DLD1 (cell line): ENCODE measurements around the gene SLC12A9.

Experiments used
- in situ Hi-C: cut with HindIII; loops from 2 replicates; pipeline ENCODE4 v1.10.0; 2017; ENCODE audit warnings: low sequenced_read_pairs

Gene SLC12A9

DNA sequence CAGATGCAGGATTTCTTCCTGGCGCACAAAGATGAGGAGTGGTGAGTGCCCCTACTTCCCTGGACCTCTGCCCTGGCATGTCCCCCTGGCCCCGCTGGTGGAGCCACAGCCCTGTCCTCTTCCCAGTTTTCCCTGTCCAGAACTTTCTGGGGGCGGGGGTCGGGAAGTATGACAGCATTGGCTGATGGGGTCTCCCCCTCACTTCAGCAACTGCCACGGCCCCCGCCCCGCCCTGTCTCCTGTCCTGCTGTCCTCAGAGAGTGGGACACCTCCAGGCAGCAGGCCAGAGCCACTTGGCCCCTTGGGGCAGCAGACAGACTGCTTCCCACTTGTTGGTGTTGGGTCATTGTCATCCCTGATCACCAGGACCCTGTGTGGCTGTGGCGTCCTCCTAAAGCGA lies 29.7 kb downstream of the SLC12A9 start:
- in situ Hi-C loops: loop anchor here (10.0 kb wide), 1 partner anchor 173 kb away; no protein-coding TSS in a partner anchor

DNA sequence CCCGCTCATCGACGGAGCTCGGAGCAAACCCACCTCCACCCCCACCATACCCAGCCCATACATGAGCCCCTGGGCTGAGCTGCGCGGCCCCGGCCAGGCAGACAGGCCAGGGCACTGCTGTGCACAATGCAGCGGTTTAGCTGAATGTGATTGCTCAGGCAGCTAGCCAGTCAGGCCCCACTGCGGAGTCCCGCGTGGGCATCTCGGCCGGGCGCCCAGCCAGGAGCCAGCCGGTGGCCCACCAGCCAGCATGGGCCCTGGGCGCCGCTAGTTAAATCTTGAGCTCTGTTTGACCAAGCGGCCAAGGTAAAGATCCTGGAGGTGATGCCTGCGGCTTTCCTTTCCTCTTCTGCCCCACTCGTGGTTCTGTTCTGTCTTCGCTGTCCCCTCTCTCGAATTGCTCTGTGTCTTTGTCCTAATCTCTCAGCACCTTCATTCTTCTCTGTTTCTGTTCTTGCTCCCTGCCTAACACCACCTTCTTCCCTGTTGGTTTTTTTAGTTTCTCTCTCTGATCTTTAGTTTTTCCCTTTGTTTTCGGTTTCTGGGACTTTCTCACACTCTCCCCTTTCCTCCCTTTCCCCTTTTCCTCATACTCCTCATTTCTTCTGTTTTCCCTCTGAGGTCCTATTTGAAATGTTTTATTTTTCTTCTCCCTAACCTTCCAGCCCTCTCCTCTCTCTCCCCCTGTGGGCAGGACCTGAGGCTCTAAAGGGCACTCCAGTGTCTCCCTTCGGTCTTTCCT lies 30.4 kb downstream of the SLC12A9 start:
- in situ Hi-C loops: loop anchor here (10.0 kb wide), 1 partner anchor 172 kb away; no protein-coding TSS in a partner anchor

DNA sequence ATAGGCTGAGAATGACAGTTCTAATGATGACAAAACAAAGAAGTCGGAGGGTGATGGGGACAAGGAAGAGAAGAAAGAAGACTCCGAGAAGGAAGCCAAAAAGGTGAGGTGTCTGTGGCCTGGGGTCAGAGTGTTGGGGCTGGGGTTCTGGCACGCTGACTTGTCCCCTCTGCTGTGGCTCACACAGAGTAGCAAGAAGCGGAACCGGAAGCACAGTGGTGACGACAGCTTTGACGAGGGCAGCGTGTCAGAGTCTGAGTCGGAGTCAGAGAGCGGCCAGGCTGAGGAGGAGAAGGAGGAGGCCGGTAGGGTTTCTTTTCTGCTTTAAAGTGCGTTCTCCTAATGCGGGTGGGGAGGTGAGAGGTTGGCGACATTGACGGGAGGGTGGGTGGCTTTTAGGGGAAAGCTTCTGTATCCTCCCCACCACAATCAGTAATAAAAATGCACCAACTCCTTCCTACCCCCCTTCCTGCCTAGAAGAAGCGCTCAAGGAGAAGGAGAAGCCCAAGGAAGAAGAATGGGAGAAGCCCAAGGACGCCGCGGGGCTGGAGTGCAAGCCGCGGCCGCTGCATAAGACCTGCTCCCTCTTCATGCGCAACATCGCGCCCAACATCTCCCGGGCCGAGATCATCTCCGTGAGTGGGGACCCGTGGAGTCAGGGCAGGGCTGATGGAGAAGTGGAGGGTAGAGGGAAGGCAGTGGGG lies 32.4 kb downstream of the SLC12A9 start:
- in situ Hi-C loops: loop anchor here (10.0 kb wide), 1 partner anchor 170 kb away; no protein-coding TSS in a partner anchor

DNA sequence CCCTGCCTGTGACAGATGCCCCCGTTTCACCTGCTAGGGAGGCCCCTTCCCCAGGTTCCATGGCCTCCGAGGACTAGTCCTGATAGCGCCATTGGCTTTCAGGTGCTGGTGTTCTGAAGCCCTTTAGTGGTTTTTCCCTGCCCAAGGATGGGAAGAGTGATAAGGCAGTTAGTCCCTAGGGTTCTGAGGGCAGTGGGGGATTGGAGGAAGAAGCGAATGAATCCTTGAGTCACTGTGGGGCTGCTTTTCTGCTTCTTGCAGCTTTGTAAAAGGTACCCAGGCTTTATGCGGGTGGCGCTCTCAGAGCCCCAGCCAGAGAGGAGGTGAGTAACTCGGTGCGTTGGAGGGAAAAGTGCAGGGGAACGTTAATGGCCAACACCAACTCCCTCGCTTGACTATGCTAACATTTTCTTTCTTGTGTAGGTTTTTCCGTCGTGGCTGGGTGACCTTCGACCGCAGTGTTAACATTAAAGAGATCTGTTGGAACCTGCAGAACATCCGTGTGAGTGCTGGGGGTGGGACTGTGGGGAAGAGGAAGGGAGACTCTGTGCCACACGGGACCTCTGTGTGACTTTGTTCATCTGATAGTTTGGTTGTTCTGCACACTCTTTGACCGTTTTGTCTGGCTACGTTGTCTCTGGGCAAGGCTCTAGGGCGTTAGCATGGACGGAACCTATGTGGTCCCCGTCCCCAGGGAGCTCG lies 33.1 kb downstream of the SLC12A9 start:
- in situ Hi-C loops: loop anchor here (10.0 kb wide), 1 partner anchor 169 kb away; no protein-coding TSS in a partner anchor

DNA sequence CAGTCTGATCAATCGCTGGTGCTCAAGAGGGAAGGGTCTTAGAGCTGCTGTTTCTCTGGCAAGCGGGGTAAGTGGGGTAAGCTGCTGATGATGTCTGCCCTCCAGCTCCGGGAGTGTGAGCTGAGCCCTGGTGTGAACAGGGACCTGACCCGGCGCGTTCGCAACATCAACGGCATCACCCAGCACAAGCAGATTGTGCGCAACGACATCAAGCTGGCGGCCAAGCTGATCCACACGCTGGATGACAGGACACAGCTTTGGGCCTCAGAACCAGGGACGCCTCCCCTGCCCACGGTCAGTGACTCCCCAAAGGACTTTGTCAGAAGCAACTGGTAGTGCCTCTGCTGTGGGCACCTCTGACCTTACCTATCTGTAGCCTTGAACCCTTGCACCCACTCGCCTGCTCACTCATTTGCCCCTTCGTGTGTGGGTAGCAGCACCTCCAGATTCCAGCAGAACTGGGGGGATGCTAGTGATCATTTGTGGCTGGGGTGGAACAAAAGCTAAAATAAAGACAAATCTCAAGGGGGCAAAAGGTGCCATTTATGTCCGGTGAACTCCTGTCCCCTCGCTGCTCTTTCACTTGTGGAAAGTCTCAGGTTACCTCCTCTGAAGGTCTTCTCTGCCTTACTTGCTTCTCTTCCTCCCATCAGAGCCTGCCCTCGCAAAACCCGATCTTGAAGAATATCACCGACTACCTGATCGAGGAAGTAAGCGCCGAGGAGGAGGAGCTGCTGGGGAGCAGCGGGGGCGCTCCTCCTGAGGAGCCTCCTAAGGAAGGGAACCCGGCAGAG lies 33.8 kb downstream of the SLC12A9 start:
- in situ Hi-C loops: loop anchor here (10.0 kb wide), 1 partner anchor 168 kb away; no protein-coding TSS in a partner anchor

DNA sequence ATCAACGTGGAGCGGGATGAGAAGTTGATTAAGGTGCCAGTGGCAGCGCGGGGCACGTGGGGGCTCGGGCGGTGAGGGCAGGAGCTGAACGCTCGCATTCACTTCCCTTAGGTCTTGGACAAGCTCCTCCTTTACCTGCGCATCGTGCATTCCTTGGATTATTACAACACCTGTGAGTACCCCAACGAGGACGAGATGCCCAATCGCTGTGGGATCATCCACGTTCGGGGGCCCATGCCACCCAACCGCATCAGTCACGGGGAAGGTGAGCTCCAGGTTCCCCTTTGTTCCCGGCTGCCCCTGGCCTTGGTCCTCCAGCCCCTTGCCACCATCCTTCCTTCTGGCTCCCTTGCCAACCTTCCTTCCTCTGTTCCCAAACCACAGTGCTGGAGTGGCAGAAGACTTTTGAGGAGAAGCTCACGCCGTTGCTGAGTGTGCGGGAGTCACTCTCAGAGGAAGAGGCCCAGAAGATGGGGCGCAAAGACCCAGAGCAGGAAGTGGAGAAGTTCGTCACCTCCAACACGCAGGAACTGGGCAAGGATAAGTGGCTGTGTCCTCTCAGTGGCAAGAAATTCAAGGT lies 34.5 kb downstream of the SLC12A9 start:
- in situ Hi-C loops: loop anchor here (10.0 kb wide), 1 partner anchor 168 kb away; no protein-coding TSS in a partner anchor

DNA sequence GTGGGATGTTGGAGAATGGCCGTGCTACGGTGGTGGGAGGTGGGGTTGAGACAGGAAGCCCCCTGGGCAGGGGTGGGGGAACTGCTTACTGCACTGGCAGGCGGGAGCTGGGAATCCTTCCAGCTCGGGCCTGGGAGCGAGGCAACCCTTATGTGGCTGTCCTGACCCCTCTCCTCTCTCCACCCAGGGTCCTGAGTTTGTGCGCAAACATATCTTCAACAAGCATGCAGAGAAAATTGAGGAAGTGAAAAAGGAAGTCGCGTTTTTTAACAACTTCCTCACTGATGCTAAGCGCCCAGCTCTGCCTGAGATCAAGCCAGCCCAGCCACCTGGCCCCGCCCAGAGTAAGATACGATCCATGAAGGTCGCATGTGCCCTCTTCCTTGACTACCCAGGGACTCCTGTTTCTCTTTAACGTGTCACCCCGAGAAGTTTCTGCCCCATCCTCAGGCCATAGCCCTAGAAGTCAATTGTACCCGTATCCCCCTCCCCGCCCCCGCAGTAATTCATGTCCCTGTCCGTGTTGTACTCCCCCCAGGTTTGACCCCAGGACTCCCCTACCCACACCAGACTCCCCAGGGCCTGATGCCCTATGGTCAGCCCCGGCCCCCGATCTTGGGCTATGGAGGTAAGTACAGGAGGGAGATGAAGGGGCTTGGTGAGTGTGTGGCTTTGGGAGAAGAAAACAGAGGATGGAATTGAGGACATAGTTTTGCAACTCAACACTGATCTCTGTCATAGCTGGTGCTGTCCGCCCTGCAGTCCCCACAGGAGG lies 35.2 kb downstream of the SLC12A9 start:
- in situ Hi-C loops: loop anchor here (10.0 kb wide), 1 partner anchor 167 kb away; no protein-coding TSS in a partner anchor

DNA sequence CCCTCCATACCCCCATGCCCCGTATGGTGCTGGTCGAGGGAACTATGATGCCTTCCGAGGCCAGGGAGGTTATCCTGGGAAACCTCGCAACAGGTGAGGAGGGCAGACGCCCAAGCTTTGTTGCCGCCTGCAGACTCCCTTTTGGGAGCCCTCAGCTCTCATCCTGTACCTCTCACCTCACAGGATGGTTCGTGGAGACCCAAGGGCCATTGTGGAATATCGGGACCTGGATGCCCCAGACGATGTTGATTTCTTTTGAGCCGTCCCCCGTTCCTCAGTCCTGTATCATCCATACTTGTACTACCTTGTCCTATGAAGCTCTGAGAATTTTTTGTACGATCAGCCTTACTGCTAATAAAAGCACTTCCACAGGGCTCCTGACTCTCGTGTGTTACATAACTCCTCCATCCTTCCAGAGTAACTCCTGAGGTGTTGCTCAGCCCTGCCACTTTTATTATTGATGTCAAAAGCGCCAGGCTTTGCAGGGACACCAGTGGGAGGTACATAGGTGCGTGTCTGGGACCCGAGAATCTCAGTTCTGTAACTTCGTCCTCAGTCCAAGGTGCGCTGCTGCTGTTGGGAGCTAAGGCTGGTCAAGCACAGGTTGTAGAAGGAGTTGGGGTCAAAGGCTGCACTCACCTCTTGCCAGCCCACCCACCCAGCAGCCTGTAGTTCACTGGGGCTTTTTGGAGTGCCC lies 35.9 kb downstream of the SLC12A9 start:
- in situ Hi-C loops: loop anchor here (10.0 kb wide), 1 partner anchor 166 kb away; no protein-coding TSS in a partner anchor

DNA sequence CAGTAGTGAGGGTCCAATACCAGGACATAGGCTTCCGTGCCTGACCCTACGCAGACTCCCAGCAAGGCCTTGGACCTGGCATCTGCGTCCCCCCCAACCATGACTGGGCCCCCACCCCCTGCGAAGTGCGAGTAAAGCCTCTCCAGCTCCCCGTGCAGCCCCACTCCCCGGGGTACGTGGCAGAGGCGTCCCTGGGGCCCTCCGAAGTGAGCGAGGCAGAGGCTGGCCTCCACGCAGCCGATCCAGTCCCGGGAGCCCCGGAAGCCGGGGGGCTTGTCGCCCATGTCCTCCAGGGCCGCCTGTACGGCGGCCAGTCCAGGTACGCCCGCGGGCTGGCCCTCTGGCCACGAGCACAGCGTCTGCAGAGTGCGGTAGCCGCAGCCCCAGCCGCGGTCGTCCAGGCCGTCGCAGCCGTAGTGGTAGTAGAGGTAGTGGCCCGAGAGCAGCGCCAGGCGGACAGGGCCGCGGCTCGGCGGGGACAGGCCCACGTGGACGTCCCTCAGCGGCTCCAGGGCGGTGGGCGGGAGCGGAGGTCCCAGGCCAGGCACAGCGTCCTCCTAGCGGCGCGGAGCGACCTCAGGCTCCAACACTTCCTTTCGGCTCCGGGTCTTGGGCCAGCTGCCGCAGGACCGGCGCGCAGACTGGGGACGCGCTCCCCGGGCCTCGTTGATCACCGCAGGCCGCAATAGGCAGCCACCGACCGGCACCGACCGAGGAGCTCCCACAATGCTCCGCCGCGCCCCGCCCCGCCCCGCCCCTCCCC lies 36.7 kb downstream of the SLC12A9 start, which contains the start of gene UFSP1:
UFSP1 (minus strand) TSS at position 728 of the 763 bp plus-strand sequence; CDS start at position 284, 444 bp downstream.
- in situ Hi-C loops: loop anchor here (10.0 kb wide), 1 partner anchor 166 kb away; no protein-coding TSS in a partner anchor

DNA sequence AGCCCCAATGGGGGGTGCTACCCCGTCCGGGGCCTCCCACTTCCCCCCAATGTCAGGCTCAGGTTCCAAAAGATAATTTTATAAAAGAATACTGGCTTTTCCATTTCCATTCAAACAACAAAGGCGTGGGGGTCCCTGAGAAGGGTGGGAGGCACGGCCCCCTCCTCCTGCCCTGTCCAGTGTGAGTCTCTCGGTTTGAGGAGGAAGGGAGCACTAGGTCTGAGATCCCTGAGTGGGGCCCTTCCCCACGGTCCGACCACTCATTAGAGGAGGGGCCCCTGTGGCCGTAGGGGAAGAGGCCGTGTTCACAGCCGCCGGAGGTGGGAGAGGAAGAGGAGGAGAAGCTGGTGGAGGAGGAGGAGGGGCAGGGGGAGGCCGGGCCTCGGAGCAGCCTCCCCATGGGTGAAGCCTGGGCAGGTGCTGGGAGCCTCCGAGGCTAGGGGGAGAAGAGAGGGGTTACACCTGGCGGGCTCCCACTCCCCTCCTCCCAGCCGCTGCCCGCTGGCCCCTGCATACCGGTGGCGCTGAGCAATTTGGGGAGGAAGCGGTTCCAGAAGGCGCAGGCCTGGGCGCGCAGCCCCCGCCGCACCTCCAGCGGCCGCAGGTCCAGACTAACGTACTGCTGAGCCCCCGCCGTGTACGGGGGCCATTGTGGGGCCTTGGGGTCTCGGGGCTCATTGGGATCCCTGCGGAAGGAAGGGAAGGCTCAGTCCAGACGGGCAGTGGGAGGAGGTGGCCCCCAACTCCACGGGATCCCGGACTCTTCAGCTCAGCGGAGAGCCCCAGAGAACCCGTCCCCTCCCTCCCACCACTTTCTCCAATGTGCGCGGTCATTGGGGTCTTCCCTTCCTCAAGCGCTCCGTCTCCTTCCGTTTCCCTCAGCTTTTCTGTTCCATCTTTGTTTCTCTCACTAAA lies 38.4 kb downstream of the SLC12A9 start:
- in situ Hi-C loops: no loop called here

DNA sequence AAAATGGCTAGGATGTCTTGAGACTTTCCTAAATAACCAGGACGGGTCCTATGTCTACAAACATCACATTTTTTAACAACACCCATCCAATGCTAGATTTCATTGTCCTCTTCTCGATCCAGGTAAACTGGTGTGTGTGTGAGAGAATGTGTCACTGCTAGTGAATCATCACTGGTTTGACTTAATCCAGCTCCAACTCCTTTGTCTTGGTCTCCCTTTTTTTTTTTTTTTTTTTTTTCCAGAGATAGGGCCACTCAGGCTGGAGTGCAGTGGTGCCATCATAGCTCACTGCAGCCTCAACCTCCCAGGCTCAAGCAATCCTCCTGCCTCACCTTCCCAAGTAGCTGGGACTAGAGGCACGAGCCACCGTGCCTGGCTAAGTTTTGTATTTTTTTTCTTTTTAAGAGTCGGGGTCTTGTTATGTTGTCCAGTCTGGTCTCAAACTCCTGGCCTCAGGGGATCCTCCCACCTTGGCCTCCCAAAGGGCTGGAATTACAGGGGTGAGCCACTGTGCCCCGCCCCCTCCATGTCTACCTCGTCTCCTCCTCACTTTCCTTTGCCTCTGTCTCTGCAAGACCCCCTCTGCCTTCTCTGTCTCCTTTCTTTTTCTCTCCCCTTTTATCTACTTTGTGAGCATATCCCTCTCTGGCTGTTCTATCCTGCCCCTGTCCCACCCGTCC lies 39.2 kb downstream of the SLC12A9 start:
- in situ Hi-C loops: no loop called here

DNA sequence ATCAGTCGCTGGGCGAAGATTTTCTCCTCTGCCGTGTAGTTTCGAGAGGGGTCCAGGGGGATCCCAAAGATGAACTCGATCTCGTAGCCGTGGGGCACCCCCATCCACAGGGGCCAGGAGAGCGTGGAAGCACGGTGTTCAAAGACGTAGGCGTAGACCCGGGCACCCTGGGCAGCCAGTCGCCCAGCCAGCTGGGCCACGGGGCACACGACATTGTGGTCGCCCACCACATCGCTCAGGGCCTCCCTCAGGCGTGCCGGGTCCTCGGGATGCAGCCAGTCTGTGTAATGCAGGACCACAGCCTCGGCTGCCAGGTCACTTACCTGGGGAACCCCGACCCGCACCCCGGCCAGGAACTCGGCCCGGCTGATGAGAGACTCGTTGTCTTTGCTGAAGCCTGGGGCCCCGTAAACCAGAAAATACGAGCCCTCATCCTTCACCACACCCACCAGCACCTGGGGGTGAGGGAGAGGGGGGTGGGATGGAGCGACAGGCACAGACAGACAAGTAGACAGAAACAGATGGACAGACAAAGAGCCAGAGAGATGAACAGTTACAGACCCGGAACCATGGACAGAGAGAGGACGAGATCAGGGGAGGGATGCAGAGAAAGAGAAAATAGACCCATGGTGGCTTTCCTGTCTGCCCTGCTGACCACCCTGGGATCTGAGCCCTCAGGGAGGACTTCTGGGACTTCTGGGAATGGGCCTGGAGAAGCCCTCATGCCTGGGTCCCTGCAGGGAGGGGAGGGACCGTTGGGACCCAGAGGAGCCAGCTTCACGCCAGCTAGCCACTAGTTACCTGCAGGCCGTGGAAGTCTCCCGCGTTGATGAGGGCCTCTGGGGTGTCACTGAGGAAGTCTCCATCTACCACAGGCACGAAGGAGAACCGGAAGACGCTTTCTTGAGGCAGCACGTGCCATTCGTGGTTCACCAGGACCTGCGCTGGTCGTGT lies 40.1 kb downstream of the SLC12A9 start:
- in situ Hi-C loops: no loop called here

DNA sequence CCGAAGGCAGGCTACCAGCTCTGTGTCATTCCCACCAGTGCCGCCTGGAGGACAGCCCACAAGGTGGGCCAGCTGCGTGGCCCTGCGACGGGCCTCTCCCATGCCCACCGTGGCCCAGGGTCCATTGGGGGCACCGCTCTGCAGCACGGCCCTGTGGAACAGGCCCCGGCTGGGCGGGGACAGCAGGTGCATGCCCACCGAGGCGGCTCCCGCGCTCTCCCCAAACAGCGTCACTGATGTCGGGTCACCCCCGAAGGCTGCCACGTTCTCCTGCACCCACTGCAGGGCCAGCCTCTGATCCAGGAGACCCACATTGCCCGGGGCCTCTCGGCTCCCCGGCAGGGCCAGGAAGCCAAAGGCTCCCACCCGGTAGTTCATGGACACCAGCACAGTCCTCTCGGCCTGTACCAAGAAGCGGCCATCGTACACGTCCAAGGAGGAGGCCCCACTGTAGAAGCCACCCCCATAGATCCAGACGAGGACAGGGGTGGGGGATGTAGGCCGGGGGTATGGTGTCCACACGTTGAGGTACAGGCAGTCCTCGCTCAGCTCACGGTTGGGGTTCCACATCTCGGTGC lies 40.9 kb downstream of the SLC12A9 start:
- in situ Hi-C loops: no loop called here

DNA sequence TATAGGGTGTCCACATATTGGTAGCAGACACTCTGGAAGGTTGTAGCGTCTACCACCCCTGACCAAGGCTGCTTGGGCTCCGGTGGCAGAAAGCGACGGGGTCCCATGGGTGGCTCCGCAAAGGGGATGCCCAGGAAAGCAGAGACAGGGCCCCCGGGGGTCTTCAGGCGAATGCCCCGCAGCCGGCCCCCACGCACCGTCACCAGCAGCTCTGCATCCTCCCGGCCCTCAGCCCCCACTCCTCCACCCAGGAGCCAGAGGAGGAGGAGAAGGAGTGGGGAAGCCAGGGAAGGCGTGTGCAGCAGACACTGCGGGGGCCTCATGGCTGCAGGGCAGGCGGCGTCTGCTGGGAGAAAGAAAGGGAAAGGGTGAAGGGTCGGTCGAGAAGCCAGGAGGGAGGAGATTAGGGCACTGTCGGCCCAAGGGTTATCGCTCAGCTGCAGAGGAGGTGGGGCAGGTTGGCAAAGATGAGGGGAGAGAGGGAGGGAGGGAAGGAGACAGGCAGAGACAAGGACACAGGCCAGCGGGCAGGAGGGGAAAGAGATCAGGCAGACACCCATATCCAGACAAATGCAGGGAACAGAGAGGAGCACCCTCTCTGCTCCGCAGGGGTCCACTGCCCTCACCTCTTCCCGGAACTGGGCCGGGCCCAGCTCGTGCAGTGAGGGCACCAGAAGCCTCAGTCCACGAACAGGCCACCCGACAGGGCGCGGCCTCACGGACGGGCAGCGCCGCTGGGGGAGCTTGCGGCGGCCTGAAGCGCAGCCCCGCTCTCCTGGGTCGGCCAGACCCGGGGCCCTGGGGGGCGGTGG lies 41.6 kb downstream of the SLC12A9 start:
- in situ Hi-C loops: no loop called here
